HG03457 (cell line): Measurements from ENCODE around the gene SAMD4A.

Experiments
- ATAC-seq: cut with Tn5 transposase; IDR thresholded peaks from one replicate; pipeline ENCODE4 v1.9.1; 2021; ENCODE audit warnings: moderate number of reproducible peaks; ENCODE audit not compliant: unreplicated experiment

The SAMD4A gene

GRCh38 chr14:54675236-54676128 lies 108.6 kb downstream of the SAMD4A start:
- ATAC-seq: no peak

GRCh38 chr14:54676812-54677708 lies 110.1 kb downstream of the SAMD4A start:
- ATAC-seq: no peak

- ATAC-seq: no peak
These were observed 113.7 kb downstream of the SAMD4A start for GRCh38 chr14:54680651-54681050.

GRCh38 chr14:54681811-54682261 lies 114.9 kb downstream of the SAMD4A start:
- ATAC-seq: no peak

- no peak for ATAC-seq
These were observed 115.7 kb downstream of the SAMD4A start for GRCh38 chr14:54682578-54682977.

- no peak for ATAC-seq
These were observed 117.2 kb downstream of the SAMD4A start for GRCh38 chr14:54683882-54684794.

- no peak for ATAC-seq
These were observed 118.4 kb downstream of the SAMD4A start for GRCh38 chr14:54685286-54685845.

- no peak for ATAC-seq
These were observed 119.4 kb downstream of the SAMD4A start for GRCh38 chr14:54686219-54686870.

- ATAC-seq: no peak
These were observed 120.2 kb downstream of the SAMD4A start for GRCh38 chr14:54686871-54687749.

- no peak for ATAC-seq
These were observed 120.8 kb downstream of the SAMD4A start for GRCh38 chr14:54687750-54688119.

- ATAC-seq: no peak
These were observed 121.3 kb downstream of the SAMD4A start for GRCh38 chr14:54688229-54688628.

GRCh38 chr14:54689928-54690327 lies 123.0 kb downstream of the SAMD4A start:
- no peak for ATAC-seq

- ATAC-seq: no peak
These were observed 124.0 kb downstream of the SAMD4A start for GRCh38 chr14:54690887-54691286.

GRCh38 chr14:54691525-54692283 lies 124.8 kb downstream of the SAMD4A start:
- ATAC-seq: no peak

- no peak for ATAC-seq
These were observed 125.4 kb downstream of the SAMD4A start for GRCh38 chr14:54692284-54692772.

- no peak for ATAC-seq
These were observed 126.8 kb downstream of the SAMD4A start for GRCh38 chr14:54693761-54694160.

GRCh38 chr14:54695196-54695595 lies 128.3 kb downstream of the SAMD4A start:
- no peak for ATAC-seq

- ATAC-seq: no peak
These were observed 130.1 kb downstream of the SAMD4A start for GRCh38 chr14:54697001-54697400.
